GM11168 (cell line): ENCODE data around the gene GALNT17.

Source experiments
- in situ Hi-C: fragments of 300-500 bp; cut with MboI; formaldehyde crosslinking; loops from one replicate; pipeline ENCODE4 v1.12.0; 2022; ENCODE audit warnings: low sequenced_read_pairs; ENCODE audit not compliant: unreplicated experiment

GALNT17 gene

DNA sequence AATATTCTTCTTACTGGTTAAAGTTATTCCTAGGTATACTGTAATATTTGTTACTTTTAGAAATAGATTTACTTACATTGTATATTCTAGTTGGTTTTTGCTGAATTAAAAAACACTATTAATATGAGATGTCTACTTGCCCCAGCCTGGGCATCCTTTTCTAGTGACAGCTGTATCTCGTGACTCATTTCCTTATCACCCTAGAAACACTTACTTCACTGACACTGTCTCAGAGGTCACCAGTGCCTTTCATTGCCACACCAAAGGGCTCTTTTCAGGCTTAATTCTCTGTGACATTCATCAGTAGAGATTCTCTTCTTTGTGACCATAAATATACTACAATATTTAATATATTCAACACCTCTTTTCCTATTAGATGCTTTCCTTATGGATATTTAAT is 194.7 kb downstream of the GALNT17 start:
- in situ Hi-C loops, result loop anchor here (25.0 kb wide), 1 partner anchor 939 kb away; no protein-coding TSS in a partner anchor

DNA sequence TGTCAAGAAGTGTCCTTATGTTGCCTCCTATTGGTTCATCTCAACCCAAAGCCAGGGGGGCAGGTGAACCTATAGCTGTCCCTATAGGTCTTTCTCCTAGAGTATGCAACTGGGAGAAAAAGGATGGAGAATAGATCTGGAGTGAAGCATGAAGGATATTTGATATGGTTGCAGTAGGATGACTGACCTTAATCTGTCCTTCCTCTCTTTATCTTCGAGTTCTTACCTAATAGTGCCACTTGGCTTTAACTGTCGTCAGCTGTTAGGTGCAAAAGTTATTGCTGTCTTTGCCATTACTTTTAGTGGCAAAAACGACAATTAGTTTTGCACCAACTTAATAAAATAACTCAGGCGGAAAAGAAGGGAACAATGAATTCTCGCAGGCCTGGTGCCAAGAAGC is 196.0 kb downstream of the GALNT17 start:
- in situ Hi-C loops, result loop anchor here (25.0 kb wide), 1 partner anchor 941 kb away; no protein-coding TSS in a partner anchor

DNA sequence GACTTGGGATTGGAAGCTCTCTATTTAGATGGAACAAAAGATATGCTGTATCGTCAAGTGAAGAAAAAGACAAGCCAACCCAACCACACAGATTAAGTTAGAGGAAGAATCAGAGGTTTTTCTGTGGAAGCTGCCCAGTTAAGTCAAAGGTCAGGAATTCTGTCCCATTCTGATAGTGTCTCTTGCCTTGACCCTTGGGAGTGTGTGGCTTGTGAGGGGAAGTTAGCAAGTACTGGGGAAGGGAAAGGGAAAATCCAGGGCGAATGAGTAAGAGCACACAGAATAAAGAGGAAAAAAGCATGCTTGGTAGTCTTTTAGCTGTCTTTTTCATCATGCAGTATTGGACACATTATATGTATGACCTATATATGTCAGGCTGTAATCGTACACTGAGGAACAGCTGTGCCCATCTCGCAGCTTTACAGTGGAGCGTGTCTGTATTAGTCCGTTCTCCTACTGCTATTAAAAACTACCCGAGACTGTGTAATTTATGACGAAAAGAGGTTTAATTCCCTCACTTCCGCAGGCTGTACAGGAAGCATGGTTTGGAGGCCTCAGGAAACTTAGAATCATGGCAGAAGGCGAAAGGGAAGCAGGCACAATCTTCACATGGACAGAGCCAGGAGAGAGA is 197.2 kb downstream of the GALNT17 start:
- in situ Hi-C loops, result loop anchor here (25.0 kb wide), 1 partner anchor 942 kb away; no protein-coding TSS in a partner anchor

DNA sequence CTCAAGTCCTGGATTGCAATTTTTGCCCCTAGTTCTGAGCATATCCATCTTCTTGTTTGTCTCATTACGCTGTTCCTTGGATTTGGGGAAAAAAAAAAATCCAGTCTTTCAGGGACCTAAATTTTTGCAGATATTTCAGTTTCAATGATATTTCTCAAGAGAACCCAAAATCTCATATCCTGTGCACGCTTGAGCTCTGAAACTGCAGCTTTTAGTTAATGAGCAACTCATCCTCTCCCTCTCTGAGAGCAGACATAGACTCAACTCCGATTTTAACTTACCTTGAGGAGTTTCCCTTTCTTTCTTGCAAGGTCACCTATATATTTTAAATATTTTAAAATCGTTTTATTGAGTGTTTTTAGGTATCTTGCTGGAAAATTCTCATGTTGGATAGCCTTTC is 200.3 kb downstream of the GALNT17 start:
- in situ Hi-C loops, result loop anchor here (25.0 kb wide), 1 partner anchor 945 kb away; no protein-coding TSS in a partner anchor

DNA sequence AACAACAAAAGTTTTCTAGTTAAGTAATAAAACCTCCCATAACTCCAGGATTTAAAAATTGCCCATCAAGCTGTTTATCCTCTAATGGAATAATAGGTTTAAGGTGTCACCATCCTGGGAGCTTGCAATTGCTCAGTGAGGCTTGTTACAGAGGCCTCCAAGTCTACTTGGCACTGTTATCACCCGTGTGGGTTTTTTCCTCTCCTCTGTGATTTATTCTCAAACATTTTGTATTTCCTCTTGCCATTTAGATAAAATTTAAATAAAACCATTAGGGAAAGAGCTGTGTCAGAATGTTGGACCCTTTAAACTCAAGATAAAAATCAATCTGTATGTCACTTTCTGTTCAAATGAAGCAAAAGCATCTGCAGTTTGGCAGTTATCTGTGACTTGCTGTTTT is 202.6 kb downstream of the GALNT17 start:
- in situ Hi-C loops, result loop anchor here (25.0 kb wide), 1 partner anchor 947 kb away; no protein-coding TSS in a partner anchor

DNA sequence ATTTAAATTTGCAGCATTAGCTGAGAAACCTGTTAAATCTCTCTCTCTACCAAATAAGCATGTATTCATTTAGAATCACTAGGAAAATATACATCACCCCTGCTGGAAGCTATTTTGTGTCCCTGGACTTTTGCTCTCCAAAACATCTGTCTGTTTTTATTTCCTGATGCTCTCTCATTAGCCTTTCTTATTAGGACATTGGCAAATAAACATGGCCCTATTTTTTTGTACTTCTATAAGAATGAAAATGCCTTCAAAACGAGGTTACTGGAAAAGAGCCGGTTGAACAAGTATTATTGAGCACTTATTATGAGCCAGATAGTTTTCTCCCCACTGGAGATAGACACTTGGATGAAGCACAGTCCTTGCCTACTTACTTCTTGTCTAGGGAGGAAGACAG is 206.9 kb downstream of the GALNT17 start:
- in situ Hi-C loops, result loop anchor here (25.0 kb wide), 1 partner anchor 952 kb away; no protein-coding TSS in a partner anchor

DNA sequence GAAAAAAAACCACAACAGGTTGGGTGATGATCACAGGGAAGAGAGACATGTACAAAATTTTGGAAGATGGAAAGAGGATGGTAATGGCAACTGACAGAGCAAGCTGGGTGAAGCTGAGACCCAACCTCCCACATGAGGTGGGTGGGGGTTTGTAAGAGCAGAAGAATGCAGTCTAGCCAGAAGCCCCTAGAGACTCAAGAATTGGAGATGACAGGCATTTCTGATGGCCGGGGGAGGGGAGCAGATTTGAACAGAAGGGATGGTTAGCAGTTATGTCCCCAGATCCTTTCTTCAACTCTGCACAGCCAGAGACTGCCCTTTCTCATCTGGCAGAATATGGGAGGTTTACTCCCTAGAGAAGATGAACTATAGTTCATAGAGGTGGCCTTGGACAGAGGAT is 208.0 kb downstream of the GALNT17 start:
- in situ Hi-C loops, result loop anchor here (25.0 kb wide), 1 partner anchor 953 kb away; no protein-coding TSS in a partner anchor

DNA sequence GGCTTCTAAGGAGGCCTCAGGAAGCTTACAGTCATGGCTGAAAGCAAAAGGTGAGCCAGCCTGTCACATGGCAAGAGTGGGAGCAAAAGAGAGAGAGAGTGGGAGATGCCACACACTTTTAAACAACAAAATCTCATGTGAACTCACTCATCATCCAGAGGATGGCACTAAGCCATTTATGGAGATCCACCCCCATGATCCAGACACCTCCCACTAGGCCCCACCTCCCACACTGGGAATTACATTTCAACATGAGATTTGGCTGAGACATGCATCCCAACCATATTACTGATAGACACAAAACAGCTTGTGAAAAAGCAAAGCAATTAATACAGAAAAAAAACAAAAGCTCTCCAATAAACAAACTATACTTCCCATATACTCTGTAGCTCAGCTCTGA is 210.3 kb downstream of the GALNT17 start:
- in situ Hi-C loops, result loop anchor here (25.0 kb wide), 1 partner anchor 955 kb away; no protein-coding TSS in a partner anchor

DNA sequence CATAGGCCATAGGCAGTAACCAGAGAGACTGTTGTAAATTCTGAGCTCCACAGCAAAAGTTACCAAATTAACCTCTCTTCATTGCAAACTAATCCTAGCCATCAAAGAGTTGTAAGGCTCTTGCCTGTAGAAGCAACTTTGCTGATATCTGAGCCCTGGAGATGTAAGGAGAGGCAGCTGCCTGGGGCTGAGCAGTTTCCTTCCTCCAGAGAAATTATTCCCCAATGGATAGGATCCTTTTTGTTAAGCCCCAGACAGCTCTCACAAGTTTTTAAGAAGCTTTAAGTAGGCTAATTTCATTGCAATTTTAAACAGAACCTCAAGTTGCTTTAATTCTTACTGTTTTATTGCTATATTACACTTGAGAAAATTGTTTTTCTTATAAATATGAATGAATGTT is 211.1 kb downstream of the GALNT17 start:
- in situ Hi-C loops, result loop anchor here (25.0 kb wide), 1 partner anchor 956 kb away; no protein-coding TSS in a partner anchor

DNA sequence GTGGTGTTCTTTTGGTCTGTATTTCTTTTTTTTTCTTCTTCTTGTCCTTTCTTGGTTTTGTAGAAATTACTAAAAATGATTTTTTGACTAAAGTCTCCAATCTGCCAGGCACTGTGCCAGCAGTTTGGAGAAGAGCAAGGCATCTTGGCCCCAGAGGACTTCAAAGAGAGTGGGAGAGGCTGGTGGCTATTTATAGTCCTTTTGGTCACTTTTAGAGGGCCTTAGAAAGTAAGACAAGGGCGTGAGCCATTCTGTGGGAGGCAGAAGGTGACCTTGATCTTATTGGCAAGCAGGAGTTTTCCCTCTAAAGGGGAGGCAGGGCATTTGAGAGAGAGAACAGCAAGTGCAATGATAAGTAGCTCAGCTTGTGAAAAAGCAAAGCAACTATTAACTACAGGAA is 211.9 kb downstream of the GALNT17 start:
- in situ Hi-C loops, result loop anchor here (25.0 kb wide), 1 partner anchor 957 kb away; no protein-coding TSS in a partner anchor

DNA sequence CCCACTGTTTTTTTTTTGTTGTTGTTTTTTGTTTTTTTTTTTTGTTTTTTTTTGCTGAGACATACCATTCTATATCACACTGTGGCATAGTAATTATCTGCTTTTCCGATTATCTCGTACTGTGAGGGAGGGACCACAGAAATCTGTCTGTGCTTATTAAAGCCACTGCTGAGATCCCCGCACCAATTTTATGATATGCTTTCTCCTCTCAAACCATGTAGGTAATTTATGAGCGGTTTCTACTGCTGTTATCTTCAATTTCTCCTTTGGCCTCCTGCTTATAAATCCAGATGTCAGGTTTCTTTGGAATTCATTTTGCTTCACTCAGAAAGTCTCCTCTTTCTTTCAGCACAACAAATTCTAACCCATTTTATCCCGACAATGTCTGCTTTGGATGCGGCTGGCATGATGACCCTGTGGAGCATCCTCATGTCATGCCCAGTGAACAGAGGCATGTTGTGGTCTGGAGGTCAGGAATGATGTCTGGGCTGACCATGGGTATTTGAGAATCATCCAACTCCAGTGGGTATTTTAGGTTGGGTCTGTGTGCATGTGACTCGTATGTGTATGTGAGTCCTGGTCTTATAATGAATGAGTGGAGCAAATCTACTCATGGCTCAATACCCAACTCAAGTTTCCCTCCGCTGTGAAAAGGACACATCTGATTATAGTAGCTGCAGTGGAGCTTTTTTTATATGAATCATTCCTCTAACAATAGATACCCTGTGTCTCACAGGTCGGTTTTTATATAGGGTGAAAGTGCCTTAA is 213.4 kb downstream of the GALNT17 start:
- in situ Hi-C loops, result loop anchor here (25.0 kb wide), 1 partner anchor 958 kb away; no protein-coding TSS in a partner anchor

DNA sequence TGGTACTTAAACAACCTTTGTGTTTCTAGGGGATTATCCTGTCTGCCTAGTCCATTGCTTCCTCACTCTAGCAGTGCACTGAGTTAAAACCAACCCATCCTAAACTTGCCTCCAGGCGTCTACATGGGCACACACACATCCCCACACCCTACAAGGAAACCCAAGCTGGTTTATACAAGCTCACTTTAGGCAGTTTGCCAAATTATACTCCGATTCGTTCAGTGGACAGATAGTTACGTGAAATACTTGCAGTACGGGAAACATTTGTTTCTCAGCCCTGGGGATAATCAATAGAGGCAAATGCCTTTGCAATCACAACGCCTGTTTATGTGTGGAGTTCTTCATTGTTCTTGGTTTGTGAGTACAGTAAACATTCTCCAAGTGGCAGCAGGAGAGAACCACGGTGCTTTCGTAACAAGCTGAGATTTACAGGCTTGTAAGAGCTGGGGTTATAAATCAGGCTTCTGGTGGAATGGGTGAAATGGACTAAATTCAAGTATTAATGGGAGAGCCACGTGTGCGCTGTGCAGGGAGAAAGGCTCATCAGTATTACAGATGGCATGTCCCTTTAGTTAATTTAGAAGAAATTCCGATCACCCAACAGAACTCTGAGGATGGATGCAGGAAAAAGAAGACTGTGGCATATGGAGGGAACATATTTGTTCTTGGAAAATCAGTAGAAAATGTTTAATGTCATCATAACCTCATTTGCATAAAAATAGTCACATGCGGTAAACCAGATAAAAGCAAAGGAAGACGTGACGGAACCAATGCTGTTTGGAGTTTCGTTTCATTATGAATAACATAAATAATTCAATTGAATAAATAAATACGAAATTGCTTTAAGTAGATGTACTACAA is 217.1 kb downstream of the GALNT17 start:
- in situ Hi-C loops, result loop anchor here (25.0 kb wide), 1 partner anchor 962 kb away; no protein-coding TSS in a partner anchor

DNA sequence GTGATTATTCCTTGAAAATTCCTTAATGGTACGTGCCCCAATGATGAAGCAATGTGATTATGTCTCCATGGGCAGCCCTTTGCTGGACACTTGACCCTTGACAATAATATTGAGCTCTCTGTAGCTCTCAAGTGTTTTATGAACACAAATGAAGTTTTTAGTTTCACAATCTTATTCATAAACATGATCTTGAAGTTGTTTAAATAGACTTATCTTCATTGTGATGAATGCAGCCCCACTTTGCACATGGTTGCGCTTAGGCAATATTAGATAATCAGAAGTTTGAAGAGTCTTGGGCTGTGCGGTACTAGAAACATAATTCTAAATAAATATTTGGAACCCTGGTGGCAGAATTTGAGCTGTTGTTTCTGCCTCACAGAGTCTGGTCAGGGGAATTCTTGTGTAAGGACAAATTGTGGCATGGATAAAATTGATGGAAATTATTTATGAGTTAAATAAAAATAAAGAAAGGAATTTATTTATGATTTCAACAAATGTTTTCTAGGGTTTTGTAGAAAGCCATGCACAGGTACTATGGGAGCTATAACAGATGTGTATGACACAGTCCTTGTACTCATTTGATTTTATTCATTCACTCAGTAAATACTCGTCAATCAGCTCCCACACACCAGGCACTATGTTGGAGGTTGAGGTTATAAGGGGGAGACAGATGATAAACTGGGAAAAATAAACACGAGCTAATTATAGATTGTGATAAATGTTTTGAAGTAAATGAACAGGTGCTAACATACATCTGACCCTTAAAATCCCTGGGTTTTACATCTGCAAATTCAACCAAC is 217.9 kb downstream of the GALNT17 start:
- in situ Hi-C loops, result loop anchor here (25.0 kb wide), 1 partner anchor 963 kb away; no protein-coding TSS in a partner anchor

DNA sequence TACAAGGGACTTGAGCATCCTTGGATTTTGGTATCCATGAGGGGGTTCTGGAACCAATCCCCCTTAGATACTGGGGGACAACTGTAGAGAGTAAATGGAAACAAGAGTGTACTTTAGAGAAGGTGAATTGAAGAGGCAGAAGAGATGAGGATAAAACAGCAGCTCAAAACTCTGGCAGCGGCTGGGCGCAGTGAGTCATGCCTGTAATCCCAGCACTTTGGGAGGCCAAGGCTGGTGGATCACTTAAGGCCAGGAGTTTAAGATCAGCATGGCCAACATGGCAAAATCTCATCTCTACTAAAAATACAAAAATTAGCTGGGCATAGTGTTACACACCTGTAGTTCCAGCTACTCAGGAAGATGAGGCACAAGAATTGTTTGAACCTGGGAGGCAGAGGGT is 218.7 kb downstream of the GALNT17 start:
- in situ Hi-C loops, result no loop called here

DNA sequence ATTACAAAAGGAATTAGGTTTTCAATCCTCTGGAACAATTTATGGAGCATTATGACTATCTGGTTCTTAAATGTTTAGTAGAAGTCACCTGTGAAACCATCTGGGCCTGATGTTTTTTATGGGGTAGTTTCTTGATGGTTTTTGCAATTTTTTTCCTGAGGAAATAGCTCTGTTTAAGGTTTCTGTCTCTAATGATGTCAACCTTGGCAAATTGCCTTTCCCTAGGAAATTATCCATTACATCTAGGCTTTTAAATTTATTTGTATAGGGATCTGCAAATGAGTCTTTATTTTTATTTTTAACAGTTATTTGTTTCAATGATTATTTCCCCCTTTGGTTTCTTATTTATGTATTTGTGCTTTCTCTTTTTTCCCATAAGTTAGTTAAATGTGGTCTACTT is 222.8 kb downstream of the GALNT17 start:
- in situ Hi-C loops, result no loop called here

DNA sequence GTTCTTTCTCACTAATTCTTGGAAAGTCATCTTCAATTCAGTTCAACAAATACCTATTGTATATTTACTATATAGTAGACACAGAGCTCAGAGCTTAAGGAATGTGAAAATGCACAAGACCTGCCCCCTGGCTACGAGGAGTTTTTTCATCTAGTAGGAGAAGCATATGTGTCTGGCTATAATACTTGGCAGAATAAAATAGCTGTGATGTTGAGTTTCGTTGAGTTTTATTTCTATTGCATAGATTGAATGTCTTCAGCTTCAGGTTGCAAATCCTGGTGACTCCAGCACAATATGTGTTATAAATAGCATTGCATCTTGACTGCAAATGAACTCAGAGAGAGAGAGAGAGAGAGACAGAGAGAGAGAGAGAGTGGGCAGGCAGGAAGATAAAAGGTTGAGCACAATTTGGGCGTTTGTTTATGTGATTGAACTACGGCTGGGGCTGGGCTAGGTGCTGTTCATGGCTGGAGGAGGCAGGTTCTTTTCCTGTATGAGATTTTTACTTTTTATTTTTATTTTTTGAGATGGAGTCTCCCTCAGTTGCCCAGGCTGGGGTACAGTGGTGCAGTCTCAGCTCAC is 229.6 kb downstream of the GALNT17 start:
- in situ Hi-C loops, result no loop called here

DNA sequence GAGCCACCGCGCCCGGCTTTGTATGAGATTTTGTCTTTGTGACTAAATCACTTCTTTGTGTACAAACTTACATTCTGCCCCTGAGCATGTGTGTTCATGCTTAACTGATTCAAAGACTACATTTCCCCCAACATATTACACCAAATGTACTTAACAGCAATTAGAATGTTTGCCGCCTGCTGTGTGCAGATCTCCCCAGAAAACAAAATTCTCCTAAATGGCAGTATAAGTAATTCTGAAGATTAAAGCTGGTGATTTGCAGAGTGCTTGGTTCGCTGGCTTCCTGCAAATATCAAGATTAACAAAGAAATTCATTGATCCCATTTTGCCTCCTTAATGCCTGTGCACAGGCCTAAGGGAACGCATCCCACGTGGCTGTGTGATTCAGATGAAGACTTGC is 230.3 kb downstream of the GALNT17 start:
- in situ Hi-C loops, result no loop called here

DNA sequence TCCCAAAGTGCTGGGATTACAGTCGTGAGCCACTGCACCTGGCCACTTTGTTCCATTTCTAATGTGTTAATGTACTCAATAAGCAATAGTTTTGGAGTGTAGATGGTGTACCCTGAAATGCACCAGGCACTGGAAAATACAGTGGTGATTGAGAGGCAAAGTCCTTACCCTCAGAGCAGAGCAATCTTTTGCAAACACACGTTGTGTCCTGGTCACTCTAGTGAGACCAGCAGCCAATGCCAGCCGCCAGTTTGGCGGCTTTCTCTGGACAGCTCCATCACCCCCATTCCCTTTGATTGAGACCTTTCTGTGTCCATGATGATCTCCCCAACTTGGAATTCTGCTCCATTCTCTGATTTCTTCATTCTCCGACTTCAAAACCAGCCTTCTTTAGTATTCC is 231.3 kb downstream of the GALNT17 start:
- in situ Hi-C loops, result no loop called here

DNA sequence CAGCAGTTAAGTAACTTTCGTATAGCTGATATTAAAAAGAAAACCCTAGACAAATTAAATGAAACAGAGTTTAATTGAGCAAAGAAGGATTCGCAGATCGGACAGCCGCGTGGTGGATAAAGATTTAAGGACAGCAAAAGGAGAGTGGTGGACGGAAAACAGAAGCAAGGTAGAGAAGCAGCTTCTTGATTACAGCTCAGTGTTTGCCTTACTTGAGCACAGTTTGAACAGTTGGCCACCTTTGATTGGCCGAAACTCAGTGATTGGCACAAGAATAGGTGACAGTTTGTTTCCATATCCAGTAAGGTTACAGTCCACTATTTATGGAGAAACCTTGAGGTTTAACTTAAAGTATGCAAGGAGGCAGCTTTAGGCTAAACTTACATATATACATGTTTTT is 231.7 kb downstream of the GALNT17 start:
- in situ Hi-C loops, result no loop called here
